GM12878 (cell line): ENCODE measurements around the gene ING1. TPM values are rescaled to one million over a fixed set of nuclear protein-coding genes. Genes with fewer than 3 reads are reported as not detected.
A peak's percentile ranks its signal among the peaks of the same experiment; 100 is the strongest.

Experiments used
- ATF7 ChIP-seq: fragments of 450-650 bp; IDR thresholded peaks from 2 replicates; pipeline ENCODE4 v1.6.1; 2016; ENCODE audit warnings: low read depth, mild to moderate bottlenecking
- EP300 ChIP-seq, 2 experiments: fragments of 150-350 bp in 1 of 2; IDR thresholded peaks; 2 replicates each; pipeline ENCODE4 v1.6.1; 2011 to 2012; ENCODE audit warnings: low read depth in 2 of 2, low read length in 2 of 2, borderline replicate concordance in 1 of 2, improper control_type of control experiment in 1 of 2, inconsistent platforms in 1 of 2; ENCODE audit not compliant: control insufficient read depth in 1 of 2
- HCFC1 ChIP-seq: fragments of 150-350 bp; IDR thresholded peaks from 2 replicates; pipeline ENCODE4 v1.6.1; 2014; ENCODE audit warnings: low read length
- HDGF ChIP-seq: fragments of 450-650 bp; IDR thresholded peaks from 2 replicates; pipeline ENCODE4 v1.6.1; 2016; ENCODE audit warnings: antibody characterized with exemption
- KAT2A ChIP-seq: conservative IDR thresholded peaks from 2 replicates; pipeline ENCODE4 v1.6.1; 2011; ENCODE audit warnings: low read depth, low read length; ENCODE audit not compliant: control insufficient read depth
- KDM1A ChIP-seq: fragments of 200-600 bp; sonication (generic); IDR thresholded peaks from 2 replicates; pipeline ENCODE4 v1.6.1; 2016; ENCODE audit warnings: borderline replicate concordance
- LARP7 ChIP-seq: fragments of 450-650 bp; IDR thresholded peaks from 2 replicates; pipeline ENCODE4 v1.6.1; 2017; ENCODE audit warnings: mild to moderate bottlenecking
- MAX ChIP-seq: IDR thresholded peaks from 2 replicates; pipeline ENCODE4 v1.6.1; 2012; ENCODE audit warnings: low read depth, low read length, improper control_type of control experiment
- MTA3 ChIP-seq: IDR thresholded peaks from 2 replicates; pipeline ENCODE4 v1.6.1; 2012; ENCODE audit warnings: low read length, inconsistent platforms, borderline replicate concordance
- MYC ChIP-seq: IDR thresholded peaks from 2 replicates; pipeline ENCODE4 v1.6.1; 2011; ENCODE audit warnings: mild to moderate bottlenecking, low read length, moderate library complexity, inconsistent platforms; ENCODE audit not compliant: insufficient read depth, insufficient replicate concordance, insufficient read length, severe bottlenecking
- NFXL1 ChIP-seq: fragments of 450-650 bp; IDR thresholded peaks from 2 replicates; pipeline ENCODE4 v1.6.1; 2017; ENCODE audit warnings: antibody characterized with exemption, mild to moderate bottlenecking, borderline replicate concordance
- PBX3 ChIP-seq: IDR thresholded peaks from 2 replicates; pipeline ENCODE4 v1.6.1; 2011; ENCODE audit warnings: mild to moderate bottlenecking, low read depth, low read length, moderate library complexity; ENCODE audit not compliant: insufficient replicate concordance
- RAD21 ChIP-seq: IDR thresholded peaks from 2 replicates; pipeline ENCODE4 v1.6.1; 2011; ENCODE audit warnings: mild to moderate bottlenecking, low read depth, low read length, moderate library complexity; ENCODE audit not compliant: insufficient read depth
- RELA ChIP-seq: fragments of 450-650 bp; IDR thresholded peaks from 2 replicates; pipeline ENCODE4 v1.8.0; 2014; ENCODE audit warnings: borderline replicate concordance; ENCODE audit not compliant: partially characterized antibody
- RELB ChIP-seq: fragments of 450-650 bp; IDR thresholded peaks from 2 replicates; pipeline ENCODE4 v1.6.1; 2017; ENCODE audit warnings: low read depth, mild to moderate bottlenecking, moderate library complexity
- RFX5 ChIP-seq: IDR thresholded peaks from 2 replicates; pipeline ENCODE4 v1.6.1; 2011; ENCODE audit warnings: low read depth, low read length, improper control_type of control experiment
- SIN3A ChIP-seq: IDR thresholded peaks from 2 replicates; pipeline ENCODE4 v1.6.1; 2012; ENCODE audit warnings: low read depth, low read length, improper control_type of control experiment
- SMC3 ChIP-seq: IDR thresholded peaks from 2 replicates; pipeline ENCODE4 v1.6.1; 2011; ENCODE audit warnings: low read length, improper control_type of control experiment, borderline replicate concordance
- STAT1 ChIP-seq: fragments of 450-650 bp; conservative IDR thresholded peaks from 2 replicates; pipeline ENCODE4 v1.6.1; 2014; ENCODE audit warnings: antibody characterized with exemption, mild to moderate bottlenecking
- TAF1 ChIP-seq: IDR thresholded peaks from 2 replicates; pipeline ENCODE4 v1.6.1; 2011; ENCODE audit warnings: mild to moderate bottlenecking, low read depth, low read length, borderline replicate concordance
- TBL1XR1 ChIP-seq: IDR thresholded peaks from 2 replicates; pipeline ENCODE4 v1.6.1; 2012; ENCODE audit warnings: low read depth, low read length, improper control_type of control experiment
- TCF12 ChIP-seq: IDR thresholded peaks from 2 replicates; pipeline ENCODE4 v1.6.1; 2011; ENCODE audit warnings: low read depth, mild to moderate bottlenecking, low read length
- TCF7 ChIP-seq: IDR thresholded peaks from 2 replicates; pipeline ENCODE4 v1.6.1; 2014; ENCODE audit warnings: antibody characterized with exemption, borderline replicate concordance
- ZNF24 ChIP-seq: fragments of 450-650 bp; IDR thresholded peaks from 2 replicates; pipeline ENCODE4 v1.6.1; 2017; ENCODE audit warnings: antibody characterized with exemption, mild to moderate bottlenecking
- polyA plus RNA-seq, 11 experiments: library from polyadenylated mRNA; depleted of rRNA in 4 of 11; unstranded in 6 of 11; stranded (reverse) in 5 of 11; fragments of >200 nt; fragmentation: Nextera tagmentation in 4 of 11; fragmentation: Illumina TruSeq in 1 of 11; extraction: Ambion mirVana in 4 of 11; extraction: Trizol in 1 of 11; gene quantifications; 1 replicate in 1 of 11; 2 replicates in 10 of 11; pipeline versions ENCODE4 v1.2.1 to v1.2.3, GENCODE V29; 2011 to 2016; ENCODE audit warnings: inconsistent platforms in 2 of 11, missing spikeins in 2 of 11, low read depth in 1 of 11
- total RNA-seq, 4 experiments: library from RNA; depleted of rRNA in 3 of 4; stranded (reverse); fragments of >200 nt in 3 of 4; fragmentation: Illumina TruSeq in 1 of 4; extraction: Trizol in 1 of 4; gene quantifications; 2 replicates each; pipeline versions ENCODE4 v1.2.1 to v1.2.3, GENCODE V29; 2013 to 2021
- TF ChIP-seq, protein P1 (sequence below): fragments of 450-650 bp; formaldehyde crosslinking; IDR thresholded peaks from 2 replicates; pipeline ENCODE4 v1.5.0; 2022; ENCODE audit warnings: mild to moderate bottlenecking, missing genetic modification characterization

ING1 gene
- total and polyA plus RNA-seq, 10 of the 15 experiments (the other 5 are each of a cell fraction or from before 2014, with no cell fraction given): 1.3 to 20.4 (median 13.1) TPM

- no peak for TF ChIP-seq STAT1
- no peak for TF ChIP-seq SMC3
- TF ChIP-seq TBL1XR1: 0 out of 2 replicates have a peak, but pooled peaks have one; percentile 12
- no peak for TF ChIP-seq TCF12
- 0 out of 2 replicates have a peak, but pooled peaks have one; percentile 33 for TF ChIP-seq ZNF24
- TF ChIP-seq RAD21: no peak
- no peak for TF ChIP-seq MTA3
- peak; percentile 91 for TF ChIP-seq HDGF
- no peak for TF ChIP-seq EP300 (IDR thresholded peaks at IDR 0.05; ENCODE audit: borderline replicate concordance in 1 of 2, control insufficient read depth in 1 of 2, low read depth in 2 of 2, low read length in 2 of 2)
- peak; percentile 43 for TF ChIP-seq MAX
- no peak for TF ChIP-seq RFX5
- no peak for TF ChIP-seq RELA
- peak; percentile 67; the same call in 1 of the 2 replicates for TF ChIP-seq SIN3A
- TF ChIP-seq RELB: no peak; the same call in 1 of the 2 replicates
- peak; percentile 81 for TF ChIP-seq LARP7
- no peak for TF ChIP-seq TCF7
- TF ChIP-seq ATF7: no peak
- no peak for TF ChIP-seq KDM1A
- TF ChIP-seq TAF1: peak; percentile 39; the same call in 1 of the 2 replicates
- no peak for TF ChIP-seq NFXL1
- TF ChIP-seq, protein P1, sequence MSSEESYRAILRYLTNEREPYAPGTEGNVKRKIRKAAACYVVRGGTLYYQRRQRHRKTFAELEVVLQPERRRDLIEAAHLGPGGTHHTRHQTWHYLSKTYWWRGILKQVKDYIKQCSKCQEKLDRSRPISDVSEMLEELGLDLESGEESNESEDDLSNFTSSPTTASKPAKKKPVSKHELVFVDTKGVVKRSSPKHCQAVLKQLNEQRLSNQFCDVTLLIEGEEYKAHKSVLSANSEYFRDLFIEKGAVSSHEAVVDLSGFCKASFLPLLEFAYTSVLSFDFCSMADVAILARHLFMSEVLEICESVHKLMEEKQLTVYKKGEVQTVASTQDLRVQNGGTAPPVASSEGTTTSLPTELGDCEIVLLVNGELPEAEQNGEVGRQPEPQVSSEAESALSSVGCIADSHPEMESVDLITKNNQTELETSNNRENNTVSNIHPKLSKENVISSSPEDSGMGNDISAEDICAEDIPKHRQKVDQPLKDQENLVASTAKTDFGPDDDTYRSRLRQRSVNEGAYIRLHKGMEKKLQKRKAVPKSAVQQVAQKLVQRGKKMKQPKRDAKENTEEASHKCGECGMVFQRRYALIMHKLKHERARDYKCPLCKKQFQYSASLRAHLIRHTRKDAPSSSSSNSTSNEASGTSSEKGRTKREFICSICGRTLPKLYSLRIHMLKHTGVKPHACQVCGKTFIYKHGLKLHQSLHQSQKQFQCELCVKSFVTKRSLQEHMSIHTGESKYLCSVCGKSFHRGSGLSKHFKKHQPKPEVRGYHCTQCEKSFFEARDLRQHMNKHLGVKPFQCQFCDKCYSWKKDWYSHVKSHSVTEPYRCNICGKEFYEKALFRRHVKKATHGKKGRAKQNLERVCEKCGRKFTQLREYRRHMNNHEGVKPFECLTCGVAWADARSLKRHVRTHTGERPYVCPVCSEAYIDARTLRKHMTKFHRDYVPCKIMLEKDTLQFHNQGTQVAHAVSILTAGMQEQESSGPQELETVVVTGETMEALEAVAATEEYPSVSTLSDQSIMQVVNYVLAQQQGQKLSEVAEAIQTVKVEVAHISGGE: no peak
- peak; percentile 56 for TF ChIP-seq PBX3
- TF ChIP-seq KAT2A: no peak
- no peak for TF ChIP-seq HCFC1
- TF ChIP-seq MYC: no peak
These were observed 7.5 kb upstream of the ING1 start, which contains the start of gene CARS2 (continued) for GRCh38 chr13:110705826-110706569.
